Urinary bladder (tissue), 4 donors: ENCODE measurements around the gene HDAC1. TPM values are rescaled to one million over a fixed set of nuclear protein-coding genes. Genes with fewer than 3 reads are reported as not detected.

Experiments
- DNase-seq: peaks from one replicate; pipeline ENCODE4 v3.0.0-alpha.2; 2015; ENCODE audit errors: extremely low spot score
- H3K27ac ChIP-seq: one replicate; pipeline ENCODE4 v1.5.1; 2013; ENCODE audit warnings: low read depth, mild to moderate bottlenecking, moderate library complexity
- H3K36me3 ChIP-seq: one replicate; pipeline ENCODE4 v1.6.1; 2013; ENCODE audit warnings: mild to moderate bottlenecking, moderate library complexity; ENCODE audit not compliant: insufficient read depth
- H3K4me1 ChIP-seq: one replicate; pipeline ENCODE4 v1.6.1; 2013; ENCODE audit warnings: mild to moderate bottlenecking, moderate library complexity; ENCODE audit not compliant: insufficient read depth
- H3K4me3 ChIP-seq: one replicate; pipeline ENCODE4 v1.5.1; 2013; ENCODE audit warnings: low read depth, low read length
- WGBS: extraction: QIAGEN DNeasy Blood & Tissue Kit; methylation state at CpG from one replicate; pipeline ENCODE4 v1.1.7; 2013; 5-methylcytosine and 5-hydroxymethylcytosine counted together
- polyA plus RNA-seq: library from polyadenylated mRNA; stranded (reverse); fragments of 200-250 nt; gene quantifications from one replicate; pipeline ENCODE4 v1.2.3, GENCODE V29; 2013
- total RNA-seq: library from RNA; depleted of rRNA; stranded (reverse); fragments of >200 nt; gene quantifications from one replicate; pipeline ENCODE4 v1.2.3, GENCODE V29; 2014
- donor health status: healthy with polysubstance abuse.
- donor health status: healthy.

HDAC1 gene
- total and polyA plus RNA-seq, 2 donors: 59.7 to 73.6 TPM

DNA sequence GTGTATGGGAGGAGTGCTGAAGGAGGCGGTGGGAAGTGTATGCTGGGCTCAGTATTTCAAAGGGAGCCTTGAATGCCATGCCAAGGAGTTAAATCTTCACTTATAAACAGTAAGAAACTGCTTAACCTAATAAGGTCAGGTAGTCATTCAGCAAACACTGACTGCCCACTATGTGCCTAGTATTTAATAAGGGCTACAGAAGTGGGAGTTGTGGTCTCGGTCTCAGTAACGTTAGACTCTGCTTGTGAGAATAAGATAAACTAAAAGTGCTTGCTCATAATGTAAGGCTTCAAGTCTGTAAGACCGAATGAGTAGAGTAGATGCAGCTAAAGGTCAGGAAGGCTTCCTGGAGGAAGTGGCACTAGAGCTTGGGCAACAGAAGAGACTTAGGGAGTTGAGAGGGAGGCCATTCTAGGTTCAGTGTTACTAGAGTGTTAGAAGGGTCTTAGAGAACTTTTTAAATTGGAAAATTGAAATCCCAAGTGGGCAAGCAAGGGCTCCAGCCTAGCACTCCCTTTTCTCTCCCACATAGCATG lies 38.1 kb downstream of the HDAC1 start:
- DNase-seq: no peak
- WGBS: 88% methylated on average over 4 of the region's 4 CpGs
- Histone ChIP-seq H3K36me3 (no peaks in the 10 kb centered on the region), H3K4me1 (no peaks in the 10 kb centered on the region), H3K27ac (no peak overlapping the region), H3K4me3 (no peak overlapping the region)

- Histone ChIP-seq H3K4me1 (no peaks in the 10 kb centered on the region), H3K27ac (no peak overlapping the region), H3K4me3 (no peak overlapping the region), H3K36me3 (no peaks in the 10 kb centered on the region)
- WGBS: 86% methylated on average over 12 of the region's 12 CpGs
- no peak for DNase-seq
Measured at GRCh38 chr1:32330558-32331151, 38.8 kb downstream of the HDAC1 start.

DNA sequence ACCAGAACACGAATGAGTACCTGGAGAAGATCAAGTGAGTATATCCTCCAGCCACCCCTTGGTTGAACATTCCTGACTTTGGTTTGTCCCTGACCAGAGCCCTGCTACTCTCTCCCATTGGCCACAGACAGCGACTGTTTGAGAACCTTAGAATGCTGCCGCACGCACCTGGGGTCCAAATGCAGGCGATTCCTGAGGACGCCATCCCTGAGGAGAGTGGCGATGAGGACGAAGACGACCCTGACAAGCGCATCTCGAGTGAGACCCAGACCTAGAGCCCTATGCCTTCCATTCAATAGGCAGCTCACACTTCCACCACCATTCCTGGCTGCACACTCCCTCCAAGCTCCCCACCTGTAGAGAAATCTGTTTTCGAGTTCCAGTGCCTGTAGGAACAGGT lies 39.7 kb downstream of the HDAC1 start:
- 89% methylated on average over 12 of the region's 12 CpGs for WGBS
- Histone ChIP-seq H3K36me3 (no peaks in the 10 kb centered on the region), H3K4me1 (no peaks in the 10 kb centered on the region), H3K27ac (no peak overlapping the region), H3K4me3 (no peak overlapping the region)
- DNase-seq: no peak

GRCh38 chr1:32332290-32333079 lies 40.6 kb downstream of the HDAC1 start:
- DNase-seq: no peak
- Histone ChIP-seq H3K36me3 (no peaks in the 10 kb centered on the region), H3K27ac (no peak overlapping the region)

GRCh38 chr1:32333251-32333963 lies 41.5 kb downstream of the HDAC1 start:
- Histone ChIP-seq H3K4me1 (no peaks in the 10 kb centered on the region), H3K4me3 (no peak overlapping the region), H3K36me3 (no peaks in the 10 kb centered on the region), H3K27ac (no peak overlapping the region)
- no peak for DNase-seq
- WGBS: 83% methylated on average over 3 of the region's 3 CpGs

More at GRCh38 chr1:32332290-32333079, 40.6 kb downstream of the HDAC1 start:
- 72% methylated on average over 3 of the region's 3 CpGs for WGBS
- Histone ChIP-seq H3K4me3 (no peak overlapping the region), H3K4me1 (no peaks in the 10 kb centered on the region)

- H3K4me3 ChIP-seq: no peak overlapping the region
- H3K4me1 ChIP-seq: no peaks in the 10 kb centered on the region
- no peak overlapping the region for H3K27ac ChIP-seq
- 57% methylated on average over 9 of the region's 9 CpGs for WGBS
- no peaks in the 10 kb centered on the region for H3K36me3 ChIP-seq
- DNase-seq: no peak
Measured at GRCh38 chr1:32334274-32334861, 42.5 kb downstream of the HDAC1 start.

DNA sequence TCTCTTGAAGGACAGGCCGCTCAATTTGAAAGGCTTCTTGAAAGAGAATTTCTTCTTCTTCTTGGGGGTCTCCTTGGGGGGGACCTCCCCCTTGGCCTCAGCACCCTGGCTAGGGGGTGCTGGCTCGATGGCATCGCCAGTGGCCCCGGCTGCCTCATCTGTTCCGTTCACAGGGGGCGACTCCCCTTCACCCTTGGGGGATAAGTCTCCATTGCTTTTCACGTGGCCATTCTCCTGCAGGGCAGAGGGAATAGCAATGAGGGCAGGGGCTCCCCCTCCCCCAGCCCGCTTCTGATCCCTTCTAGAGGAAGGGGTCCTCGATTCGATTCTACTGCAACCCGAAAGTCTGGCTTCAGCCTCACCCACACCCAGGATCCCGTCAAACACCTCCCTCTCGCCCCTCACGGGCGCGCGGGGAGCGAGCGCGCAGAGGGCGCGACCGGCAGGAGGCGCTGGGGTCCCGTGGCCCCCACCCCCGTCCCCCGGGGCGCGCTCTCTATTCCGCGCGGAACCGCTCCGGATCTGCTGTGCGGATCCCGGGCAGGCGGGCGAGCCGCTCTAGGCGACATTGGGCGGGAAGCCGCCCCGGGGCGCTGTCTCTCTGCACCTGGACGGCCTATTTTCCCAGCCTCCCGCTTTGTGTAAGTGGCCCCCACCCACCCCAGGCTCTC lies 43.1 kb downstream of the HDAC1 start:
- Histone ChIP-seq H3K36me3 (no peaks in the 10 kb centered on the region), H3K4me1 (no peaks in the 10 kb centered on the region), H3K27ac (no peak overlapping the region), H3K4me3 (peak overlapping the region; percentile 66)
- no peak for DNase-seq
- 4% methylated on average over 46 of the region's 46 CpGs for WGBS

DNA sequence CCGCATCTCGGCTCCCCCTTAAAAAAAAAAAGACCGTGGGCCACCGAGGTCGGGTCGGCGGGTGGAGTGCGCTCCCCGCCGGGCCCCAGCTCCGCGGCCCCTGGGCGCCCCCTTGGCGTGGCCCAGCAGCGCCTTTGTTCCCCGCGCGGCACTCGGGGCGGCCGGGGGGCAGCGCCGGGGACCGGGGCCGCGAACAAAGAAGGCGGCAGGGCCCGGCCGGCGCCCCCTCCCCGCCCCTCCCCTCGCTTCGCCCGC lies 43.6 kb downstream of the HDAC1 start:
- Histone ChIP-seq H3K4me3 (peak overlapping the region; percentile 66), H3K27ac (no peak overlapping the region), H3K4me1 (no peaks in the 10 kb centered on the region), H3K36me3 (no peaks in the 10 kb centered on the region)
- DNase-seq: no peak
- WGBS: 1% methylated on average over 34 of the region's 34 CpGs

DNA sequence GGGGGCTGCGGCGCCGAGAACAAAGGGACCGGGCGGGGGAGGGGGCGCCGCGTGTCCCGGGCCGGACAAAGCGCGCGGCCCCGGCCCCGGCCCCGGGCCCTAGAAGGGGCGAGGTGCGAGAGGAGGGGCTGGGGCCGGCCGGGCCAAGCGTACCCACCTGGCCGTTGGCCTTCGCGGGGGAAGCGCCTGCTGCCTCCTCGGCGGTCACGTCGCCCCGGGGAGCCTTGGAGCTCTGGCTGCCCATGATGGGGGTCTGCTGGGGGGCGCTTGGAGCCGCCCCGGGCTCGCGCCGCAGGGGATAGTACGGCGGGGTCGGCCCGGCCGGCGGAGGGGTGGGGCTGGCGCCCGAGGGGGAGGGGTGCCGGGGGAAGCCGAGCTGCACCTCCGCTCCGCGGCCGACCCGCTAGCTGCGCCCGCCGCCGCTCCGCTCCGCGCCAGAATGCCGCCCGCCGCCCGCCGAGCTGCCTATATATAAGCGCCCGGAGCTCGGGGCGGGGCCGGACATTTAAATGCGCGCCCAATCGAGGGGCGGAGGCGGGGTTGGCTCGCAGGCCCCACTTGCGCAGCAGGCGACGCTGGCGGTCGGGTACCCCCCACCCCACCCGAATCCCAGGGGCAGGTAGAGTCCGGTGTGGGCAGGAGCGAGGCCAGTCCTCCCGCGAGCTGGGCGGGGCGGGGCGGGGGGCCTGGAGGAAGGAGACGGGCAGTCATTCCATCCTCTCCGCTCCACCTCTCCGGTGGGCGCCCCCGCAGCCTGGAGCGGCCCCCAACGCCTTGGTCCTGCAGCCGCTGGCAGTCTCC lies 44.1 kb downstream of the HDAC1 start, which contains the start of gene MARCKSL1:
MARCKSL1 (minus strand) TSS at position 444 of the 801 bp plus-strand sequence; CDS start at position 244, 200 bp downstream.
- under 1% methylated on average over 93 of the region's 95 CpGs for WGBS
- Histone ChIP-seq H3K4me3 (peak within 1 kb of the TSS; percentile 66), H3K27ac (no peak within 1 kb of the TSS), H3K4me1 (no peaks in the 10 kb centered on the region), H3K36me3 (no peaks in the 10 kb centered on the region)
- peak; percentile 59 for DNase-seq

DNA sequence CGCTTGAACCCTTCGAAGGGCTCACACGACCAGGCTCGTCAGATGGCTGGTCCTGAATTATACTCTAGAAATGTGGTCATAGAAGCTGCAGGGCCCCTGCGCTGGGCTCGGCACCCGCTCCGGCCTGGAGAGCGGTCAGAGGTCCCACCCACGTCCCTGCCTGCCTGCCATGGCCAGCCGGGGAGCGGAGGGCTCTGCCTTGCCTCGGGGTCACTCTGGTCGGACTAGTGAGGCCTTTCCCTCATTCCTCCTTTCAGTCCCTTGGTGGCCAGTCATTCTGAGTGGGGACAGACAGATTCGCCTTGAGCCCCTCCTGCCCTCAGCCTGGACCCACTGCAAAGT lies 44.7 kb downstream of the HDAC1 start:
- DNase-seq: no peak
- Histone ChIP-seq H3K4me3 (peak overlapping the region; percentile 66), H3K36me3 (no peaks in the 10 kb centered on the region), H3K4me1 (no peaks in the 10 kb centered on the region), H3K27ac (no peak overlapping the region)
- WGBS: 36% methylated on average over 15 of the region's 15 CpGs

DNA sequence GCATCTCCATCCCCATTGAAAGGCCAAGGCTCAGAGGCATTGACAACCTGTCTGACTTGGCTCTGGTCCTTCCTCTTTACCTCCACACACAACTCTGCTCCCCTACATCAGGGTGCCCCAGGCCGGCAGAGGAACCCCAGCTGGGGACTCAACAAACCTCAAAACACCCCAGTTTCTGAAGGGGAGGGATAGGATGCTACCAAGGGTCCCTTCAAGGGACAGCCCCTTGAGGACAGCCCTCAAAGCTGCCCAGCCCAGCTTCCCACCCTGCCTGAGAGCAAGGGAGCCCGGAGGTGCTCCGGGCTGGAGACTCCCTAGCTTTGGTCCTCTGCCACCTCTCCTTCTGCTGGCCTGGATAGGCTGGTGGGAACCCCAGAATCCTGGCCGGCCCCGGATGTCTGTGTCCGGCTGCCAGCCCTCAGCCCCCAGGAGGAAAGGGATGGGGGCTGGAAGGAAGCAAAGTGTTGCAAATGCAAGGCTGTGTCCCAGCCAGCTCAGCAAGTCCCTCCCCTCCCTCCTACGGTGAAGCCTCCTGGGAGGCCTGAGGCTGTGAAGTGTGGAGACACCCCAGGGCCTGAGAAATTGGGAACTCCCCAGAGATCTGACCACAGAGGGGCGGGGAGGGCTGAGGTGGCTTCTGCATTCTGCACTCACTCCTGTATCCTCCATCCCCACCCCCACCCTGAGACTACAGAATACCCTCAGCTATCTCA lies 45.2 kb downstream of the HDAC1 start:
- no peak overlapping the region for H3K4me3 ChIP-seq
- no peak overlapping the region for H3K27ac ChIP-seq
- 68% methylated on average over 8 of the region's 8 CpGs for WGBS
- H3K4me1 ChIP-seq: no peaks in the 10 kb centered on the region
- no peak for DNase-seq
- H3K36me3 ChIP-seq: no peaks in the 10 kb centered on the region

- H3K27ac ChIP-seq: no peak overlapping the region
- 76% methylated on average over 16 of the region's 16 CpGs for WGBS
Measured at GRCh38 chr1:32337855-32338636, 46.2 kb downstream of the HDAC1 start.

More at GRCh38 chr1:32337855-32338636, 46.2 kb downstream of the HDAC1 start:
- no peak overlapping the region for H3K4me3 ChIP-seq
- H3K36me3 ChIP-seq: no peaks in the 10 kb centered on the region
- DNase-seq: no peak
- no peaks in the 10 kb centered on the region for H3K4me1 ChIP-seq
